ENCODE measurements around the gene PRSS36.
"Not testable (repeated sequence)": the region's sequence is repeated elsewhere in the genome, so short reads cannot be mapped to it uniquely, and the experiment has no call there.

The PRSS36 gene

GRCh38 chr16:31141489-31142108 lies 8.3 kb downstream of the PRSS36 start:
- DNase-seq, result peak in 1 of 2 donors; percentile 8

- not testable (repeated sequence) for DNase-seq
These were observed 8.8 kb downstream of the PRSS36 start for GRCh38 chr16:31141071-31141469.

GRCh38 chr16:31138621-31139578 lies 11.0 kb downstream of the PRSS36 start:
- no peak for DNase-seq

- not testable (repeated sequence) for DNase-seq
These were observed 12.9 kb downstream of the PRSS36 start for GRCh38 chr16:31136822-31137499.

- no peak for DNase-seq
These were observed 13.6 kb downstream of the PRSS36 start for GRCh38 chr16:31136287-31136662.

GRCh38 chr16:31135535-31136286 lies 14.2 kb downstream of the PRSS36 start, which contains the start of gene PRSS8:
Gene PRSS8, minus strand, starts transcription at chr16:31135727. Its CDS starts 229 bp downstream, at chr16:31135498.
- DNase-seq, result no peak

- DNase-seq, result no peak
These were observed 15.0 kb downstream of the PRSS36 start for GRCh38 chr16:31134625-31135534.

- no peak for DNase-seq
These were observed 15.7 kb downstream of the PRSS36 start for GRCh38 chr16:31134091-31134571.

- no peak for DNase-seq
These were observed 16.8 kb downstream of the PRSS36 start for GRCh38 chr16:31133046-31133501.

GRCh38 chr16:31132303-31132979 lies 17.4 kb downstream of the PRSS36 start:
- DNase-seq, result no peak

GRCh38 chr16:31131841-31132271 lies 18.0 kb downstream of the PRSS36 start:
- no peak for DNase-seq

GRCh38 chr16:31131416-31131815 lies 18.4 kb downstream of the PRSS36 start:
- no peak for DNase-seq

- DNase-seq, result no peak
These were observed 19.0 kb downstream of the PRSS36 start for GRCh38 chr16:31130899-31131298.

- no peak for DNase-seq
These were observed 19.5 kb downstream of the PRSS36 start for GRCh38 chr16:31130336-31130891.

- DNase-seq, result no peak
These were observed 20.1 kb downstream of the PRSS36 start for GRCh38 chr16:31129568-31130335.

GRCh38 chr16:31128711-31129567 lies 20.9 kb downstream of the PRSS36 start:
- DNase-seq, result no peak

- no peak for DNase-seq
These were observed 22.7 kb downstream of the PRSS36 start for GRCh38 chr16:31127182-31127581.

- no peak for DNase-seq
These were observed 24.0 kb downstream of the PRSS36 start for GRCh38 chr16:31125844-31126243.
